ENCODE results near the gene CWC27.

GRCh38 chr5:64827703-64828102 is 59.0 kb downstream of the CWC27 start:
- TF ChIP-seq POLR2A (IDR thresholded peaks at IDR 0.05) (no peak), CTCF (IDR thresholded peaks at IDR 0.05) (no peak)

Measured in testis (tissue), 2 donors.